Stimulated activated CD4-positive, alpha-beta T cell treated with anti-CD3 and anti-CD28 coated beads, Interleukin-1b, Interleukin-23, amount 100 ng/mL, for 48 hours (primary cell): ENCODE data around the gene CAMK4.
A peak's percentile ranks its signal among the peaks of the same experiment; 100 is the strongest.
"Not testable (repeated sequence)": the region's sequence is repeated elsewhere in the genome, so short reads cannot be mapped to it uniquely, and the experiment has no call there.

Experiments used
- DNase-seq: peaks from one replicate; pipeline ENCODE4 v3.0.0-alpha.2; 2020

Gene CAMK4

DNA sequence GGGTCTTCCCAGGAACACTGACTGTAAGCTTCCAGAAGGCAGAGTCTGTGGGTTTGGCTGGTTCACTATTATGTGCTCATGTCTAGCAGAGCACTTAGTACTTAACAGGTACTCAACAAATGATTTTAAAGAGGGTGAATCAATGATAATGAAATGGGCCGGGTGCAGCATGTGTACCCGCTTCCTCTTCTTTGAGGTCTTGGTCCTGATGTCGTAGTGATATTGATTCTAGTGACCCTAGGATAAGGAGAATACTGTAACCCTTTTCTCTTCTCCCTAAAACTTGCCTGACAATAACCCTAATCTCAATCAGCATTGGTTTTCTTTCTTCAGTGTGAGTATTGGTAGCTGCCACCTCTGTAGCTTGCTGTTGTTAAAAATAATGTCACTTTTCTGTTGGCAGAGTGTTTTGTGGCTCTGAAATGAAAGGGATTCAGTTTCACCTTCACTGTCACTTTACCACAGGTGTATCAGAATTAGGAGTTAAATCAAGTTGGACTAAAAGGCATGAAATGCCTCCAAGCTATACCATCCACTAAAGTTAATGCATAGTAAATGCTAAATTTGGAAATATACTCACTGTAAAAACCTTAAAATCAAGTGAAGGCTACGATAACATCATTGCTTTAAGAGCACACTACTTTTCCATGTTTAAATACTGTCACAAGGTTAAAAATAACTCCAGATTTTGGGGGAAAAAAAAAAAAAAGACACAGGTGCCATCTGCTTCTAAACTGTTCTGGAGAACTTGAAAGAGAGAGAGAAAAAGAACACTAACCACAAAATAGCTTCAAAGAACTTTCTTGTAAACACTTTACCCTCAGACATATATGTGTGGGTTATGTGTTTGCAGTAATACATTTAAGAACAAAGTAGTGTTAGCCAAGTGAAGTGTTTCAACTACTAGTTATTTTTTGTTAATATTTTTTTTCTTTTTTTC is 6.0 kb downstream of the CAMK4 start:
- no peak for DNase-seq

DNA sequence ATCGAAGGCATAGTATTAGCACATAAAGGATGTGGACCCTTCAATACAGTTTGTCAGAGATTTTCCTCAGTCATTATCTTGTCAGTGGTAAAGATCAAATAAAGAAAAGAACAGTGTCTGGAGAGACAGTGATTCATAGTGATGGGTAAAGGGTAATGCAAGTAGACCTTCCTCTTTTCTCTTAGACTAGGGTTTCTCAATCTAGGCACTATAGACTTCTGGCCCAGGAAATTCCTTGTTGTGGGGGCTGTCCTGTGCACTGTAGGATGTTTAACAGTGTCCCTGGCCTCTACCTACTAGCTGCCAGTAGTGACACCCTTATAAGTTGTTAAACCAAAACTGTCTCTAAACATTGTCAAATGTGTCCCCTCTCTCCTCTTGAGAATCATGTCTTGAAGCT is 6.9 kb downstream of the CAMK4 start:
- DNase-seq: no peak

DNA sequence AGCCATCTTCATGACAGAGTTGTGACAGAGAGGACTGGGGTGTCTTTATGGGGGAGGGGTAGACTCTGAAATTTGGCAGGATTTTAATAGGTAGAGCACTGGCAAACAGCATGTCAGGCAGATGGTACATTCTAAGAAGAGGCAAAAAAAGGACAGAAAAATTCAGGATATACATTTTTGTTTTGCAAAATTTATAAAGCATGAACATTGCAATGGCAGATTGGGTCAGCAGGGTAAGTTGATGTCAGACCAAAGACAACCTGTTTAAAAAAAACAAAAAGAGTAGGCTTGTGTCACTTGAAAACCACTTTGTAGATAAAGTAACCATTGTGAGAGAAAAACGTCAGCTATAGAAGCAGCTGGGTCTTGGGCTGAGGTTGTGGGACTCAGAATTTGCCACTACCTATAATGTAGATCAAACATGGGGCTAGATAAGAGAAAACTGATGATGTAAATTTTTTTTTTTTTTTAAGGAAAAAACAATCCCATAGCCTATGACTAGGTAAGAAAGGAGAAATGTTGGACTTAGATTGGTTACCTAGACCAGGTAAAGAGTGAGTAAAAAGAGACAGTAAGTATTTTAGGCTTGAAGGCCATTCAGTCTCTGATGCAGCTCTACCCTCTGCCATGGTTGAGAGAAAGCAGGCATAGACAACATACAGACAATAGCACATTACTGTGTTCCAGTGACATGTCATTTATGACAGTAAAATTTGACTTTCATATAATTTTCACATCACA is 8.3 kb downstream of the CAMK4 start:
- no peak for DNase-seq

DNA sequence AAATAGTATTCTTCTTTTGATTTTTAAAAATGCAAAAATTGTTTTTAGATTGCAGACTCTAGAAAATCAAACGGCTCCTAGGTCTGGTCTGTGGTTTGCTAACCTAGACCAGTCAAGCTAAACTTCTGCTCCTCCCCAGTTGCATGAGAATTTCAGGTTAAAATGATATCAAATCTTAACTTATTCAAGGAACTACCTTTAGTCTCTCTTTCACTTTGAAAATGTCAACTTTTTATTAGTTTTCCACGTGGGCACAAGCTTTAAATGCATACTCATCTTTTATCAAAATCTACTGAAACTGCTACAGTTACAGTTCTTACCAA is 8.8 kb downstream of the CAMK4 start:
- no peak for DNase-seq

DNA sequence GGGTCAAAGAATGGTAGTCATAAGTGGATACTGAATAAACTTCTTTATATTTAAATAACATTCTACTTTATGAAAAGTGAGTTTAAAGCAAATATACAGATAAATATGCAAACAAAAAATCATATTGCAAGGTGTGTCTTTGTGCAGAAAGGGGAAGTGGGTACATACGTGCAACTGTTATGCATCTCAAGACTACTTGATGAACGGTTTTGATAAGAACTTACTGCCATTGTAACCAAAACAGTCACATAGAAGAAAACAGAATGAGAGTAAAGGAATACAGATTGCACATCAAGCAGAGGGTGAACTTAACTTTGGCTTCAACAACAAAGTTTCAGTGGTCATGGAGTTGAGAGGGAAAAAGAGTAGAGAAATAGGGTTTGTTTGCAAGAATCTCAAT is 9.9 kb downstream of the CAMK4 start:
- no peak for DNase-seq

DNA sequence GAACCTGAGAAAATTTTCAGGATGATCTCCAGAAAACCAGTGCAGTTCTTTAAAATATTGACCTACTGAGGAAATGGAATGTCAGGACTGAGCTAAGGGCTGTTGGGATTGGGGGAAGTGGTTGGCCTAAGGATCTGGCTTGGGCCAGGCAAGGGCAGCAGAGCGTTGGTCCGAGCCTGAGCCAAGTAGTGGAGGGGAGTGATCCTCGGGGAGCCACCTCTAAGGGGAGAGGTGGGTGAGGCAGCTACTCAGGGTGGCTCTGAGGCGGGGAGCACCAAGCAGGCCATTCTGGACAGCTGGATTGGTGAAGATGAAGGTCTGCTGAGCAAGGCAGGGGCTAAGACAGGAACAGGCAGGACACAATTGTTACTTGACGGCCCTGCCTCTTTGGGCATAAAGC is 11.5 kb downstream of the CAMK4 start:
- DNase-seq: no peak

DNA sequence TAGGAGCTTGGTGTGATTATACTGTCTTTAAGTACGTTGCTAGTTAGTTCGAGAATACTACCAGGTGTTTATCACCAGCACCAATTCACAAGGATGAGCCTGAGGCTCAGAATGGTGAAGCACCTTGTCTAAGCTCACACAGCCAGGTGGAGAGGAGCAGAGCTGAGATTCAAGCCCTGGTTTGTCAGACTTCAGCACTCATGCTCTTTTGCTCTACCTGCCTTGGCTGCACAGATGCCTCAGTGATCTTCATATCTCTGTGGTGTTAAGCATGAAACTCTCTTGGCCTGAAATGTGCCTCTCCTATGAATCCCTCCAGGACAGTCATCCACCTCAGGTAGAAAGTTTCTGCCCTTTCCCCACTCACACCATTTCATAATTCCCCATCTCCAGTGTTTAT is 12.2 kb downstream of the CAMK4 start:
- DNase-seq: no peak

DNA sequence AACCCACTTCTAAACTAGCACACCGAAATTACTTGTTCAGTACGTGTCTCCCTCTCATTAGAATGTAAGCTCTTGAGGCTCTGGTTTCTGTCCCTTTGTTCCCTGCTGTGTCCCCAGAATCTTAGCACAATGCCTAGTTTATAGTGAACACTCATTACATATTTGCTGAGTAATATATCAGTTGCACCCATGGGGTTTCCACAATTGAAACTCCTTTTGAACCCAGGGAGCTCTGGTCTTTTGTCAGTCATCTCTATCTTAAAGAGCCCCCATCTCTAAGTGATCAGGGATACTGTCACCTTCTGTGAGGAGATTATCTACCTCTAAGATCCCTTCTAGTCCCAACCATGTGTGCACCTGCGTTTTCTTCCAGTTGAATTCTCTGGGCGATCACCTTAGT is 12.8 kb downstream of the CAMK4 start:
- no peak for DNase-seq

DNA sequence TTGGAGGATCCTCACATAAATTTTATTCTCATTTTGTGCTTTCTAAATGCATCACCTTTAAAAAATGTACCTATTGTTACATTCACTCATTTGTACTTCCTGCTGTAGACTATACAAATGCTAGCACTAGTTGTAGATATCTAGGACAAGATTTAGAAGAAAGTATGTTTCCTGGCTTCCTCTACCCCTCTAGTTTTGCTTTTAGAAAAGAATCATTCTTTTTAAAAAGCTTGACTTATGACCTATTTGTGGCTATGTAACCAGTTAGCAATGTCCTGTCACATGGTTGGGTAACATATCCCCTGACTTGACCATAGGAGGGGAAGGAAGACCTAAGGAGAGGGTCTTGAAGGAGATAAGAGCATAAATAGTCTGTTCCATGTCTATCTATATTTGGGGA is 13.3 kb downstream of the CAMK4 start:
- no peak for DNase-seq

DNA sequence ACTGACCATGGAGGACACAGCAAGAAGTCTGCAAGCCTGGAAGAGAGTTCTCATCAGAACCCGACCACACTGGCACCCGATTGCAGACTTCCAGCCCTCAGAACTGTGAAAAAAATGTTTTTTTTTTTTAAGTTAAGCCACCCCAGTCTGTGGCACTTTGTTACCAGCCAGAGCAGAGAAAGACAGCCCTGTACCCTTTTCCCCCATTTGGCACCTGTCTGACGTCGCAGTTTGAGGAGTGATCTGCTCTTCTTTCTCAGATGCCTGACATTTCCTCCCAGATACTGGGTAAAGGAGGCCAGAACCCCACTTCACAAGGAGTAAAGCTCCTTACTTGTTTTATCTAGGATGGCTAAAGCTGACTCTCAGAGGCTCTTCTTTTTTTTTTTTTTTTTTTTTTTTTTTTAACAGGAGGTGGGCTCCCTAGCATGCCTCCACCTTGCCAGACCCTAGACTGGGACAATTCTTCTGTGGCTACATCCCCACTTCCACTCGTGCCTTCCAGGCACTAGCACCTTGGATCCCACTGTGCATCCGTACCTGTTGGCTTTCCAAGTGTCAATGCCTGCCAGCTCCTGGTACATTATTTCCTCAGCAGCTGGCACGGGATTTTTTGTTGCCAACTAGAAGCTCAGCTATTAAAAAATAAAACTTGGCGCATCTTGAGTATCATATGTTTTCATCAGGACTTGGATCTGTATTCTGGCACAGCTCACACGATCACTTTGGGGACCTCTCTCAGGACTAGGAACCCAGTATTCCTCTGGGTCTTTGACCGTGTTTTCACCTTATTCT is 14.4 kb downstream of the CAMK4 start:
- DNase-seq: no peak

DNA sequence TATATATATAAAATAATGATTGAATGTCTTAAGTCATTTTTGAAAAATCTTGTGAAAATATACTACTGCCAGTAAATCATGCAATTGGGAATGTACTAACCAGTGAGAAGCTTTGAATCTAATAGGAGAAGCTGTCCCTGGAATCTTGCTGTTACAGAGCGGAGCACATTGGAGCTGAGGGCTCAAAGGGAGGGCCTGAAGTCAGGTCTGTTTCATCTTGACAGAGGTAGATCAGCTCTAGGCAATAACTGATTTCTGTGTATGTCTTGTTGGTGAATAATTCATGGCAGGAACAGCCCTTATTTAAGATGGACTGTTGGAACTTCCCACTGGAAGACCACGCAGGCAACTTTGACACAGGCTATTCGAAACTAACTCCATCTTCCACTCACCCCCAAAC is 17.5 kb downstream of the CAMK4 start:
- no peak for DNase-seq

DNA sequence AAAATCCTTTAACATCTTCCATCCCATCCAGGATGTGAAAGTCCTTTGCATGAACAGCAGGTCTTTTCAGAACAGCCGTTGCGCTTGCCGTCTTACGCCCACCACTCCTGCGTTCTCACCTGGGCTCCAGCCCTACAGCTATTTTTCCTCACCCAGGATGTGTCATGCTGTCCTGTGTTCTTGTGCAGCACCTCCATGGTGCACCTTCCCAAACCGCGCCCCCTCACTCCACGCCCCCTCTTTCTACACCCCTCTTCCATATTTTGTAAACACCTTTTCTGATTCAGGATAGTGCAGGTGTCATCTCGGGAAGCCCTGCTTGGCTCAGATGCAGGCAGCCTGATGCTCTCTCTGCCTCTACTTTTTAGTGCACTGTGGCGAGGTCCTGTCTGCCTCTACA is 18.4 kb downstream of the CAMK4 start:
- DNase-seq: no peak

DNA sequence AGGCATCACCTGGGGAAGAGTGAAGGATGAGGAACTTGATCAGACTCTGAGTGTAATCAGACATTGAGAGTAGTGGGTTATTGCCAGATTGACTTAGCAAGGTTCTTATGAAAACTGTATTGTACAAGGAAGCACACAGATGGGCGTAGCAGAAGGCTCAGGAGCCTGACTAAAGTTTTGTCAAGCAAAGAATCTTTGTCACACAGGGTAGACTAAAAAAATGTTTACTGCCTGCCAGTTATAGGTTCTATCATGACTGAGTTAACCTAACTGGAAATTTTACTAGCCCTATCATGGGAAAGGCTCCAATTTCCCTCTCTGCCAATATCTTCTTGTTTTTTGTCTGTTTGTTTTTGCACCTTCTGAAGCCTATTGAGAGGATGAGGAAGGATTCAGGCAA is 19.1 kb downstream of the CAMK4 start:
- DNase-seq: no peak

DNA sequence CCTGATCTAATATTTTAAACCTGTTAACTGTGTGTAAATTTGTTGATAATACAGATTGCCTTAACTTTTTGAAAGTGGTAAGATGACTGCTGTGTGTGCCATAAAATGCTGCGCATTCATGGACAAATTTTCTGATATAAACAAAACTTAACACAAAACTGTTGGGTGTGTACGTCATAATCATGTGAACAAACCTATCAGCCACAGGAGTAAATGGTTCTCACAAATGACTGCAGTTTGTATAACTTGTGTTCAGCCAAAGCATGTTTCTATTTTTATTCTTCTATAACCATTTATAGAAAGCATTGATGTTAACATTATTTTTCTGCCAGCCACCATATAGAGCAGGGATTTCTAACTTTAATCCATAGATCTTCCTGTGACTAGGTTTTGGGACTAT is 21.5 kb downstream of the CAMK4 start:
- no peak for DNase-seq

DNA sequence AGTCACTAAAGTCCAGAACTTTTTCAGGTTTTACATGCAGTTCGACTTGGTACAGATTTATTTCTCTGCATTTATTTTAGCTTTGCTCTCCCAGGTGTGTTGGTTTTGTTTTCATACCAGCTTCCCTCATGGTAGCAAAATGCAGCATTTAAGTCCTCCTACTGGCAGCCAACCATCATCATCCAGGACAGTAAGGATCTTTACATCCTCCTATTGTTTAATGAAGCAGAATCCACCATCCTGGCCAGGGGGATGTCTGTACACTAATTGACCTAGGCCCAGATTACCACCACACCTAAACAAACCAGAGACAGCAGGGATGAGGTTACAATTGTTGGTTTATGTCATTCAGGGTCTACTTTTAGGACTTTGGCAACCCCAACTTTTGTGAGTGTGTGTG is 22.3 kb downstream of the CAMK4 start:
- no peak for DNase-seq

DNA sequence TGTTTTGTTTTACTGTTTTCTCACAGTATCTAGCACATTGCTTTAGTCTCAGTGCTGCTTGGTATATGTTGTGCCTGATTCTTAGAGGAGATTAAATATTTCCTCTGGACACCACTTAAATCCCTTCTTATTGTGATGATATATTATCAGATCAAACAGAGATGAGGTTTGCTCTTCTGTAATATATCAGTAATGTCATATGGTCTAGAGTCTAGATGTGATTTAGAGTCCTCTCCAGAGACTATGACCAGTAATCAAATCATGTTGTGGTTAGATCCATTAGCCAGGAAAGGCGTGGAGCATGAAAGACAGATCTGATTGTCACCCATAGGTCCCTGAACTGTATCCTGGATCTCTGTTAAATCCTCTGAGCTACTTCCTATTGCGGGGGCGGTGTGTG is 24.4 kb downstream of the CAMK4 start:
- no peak for DNase-seq

DNA sequence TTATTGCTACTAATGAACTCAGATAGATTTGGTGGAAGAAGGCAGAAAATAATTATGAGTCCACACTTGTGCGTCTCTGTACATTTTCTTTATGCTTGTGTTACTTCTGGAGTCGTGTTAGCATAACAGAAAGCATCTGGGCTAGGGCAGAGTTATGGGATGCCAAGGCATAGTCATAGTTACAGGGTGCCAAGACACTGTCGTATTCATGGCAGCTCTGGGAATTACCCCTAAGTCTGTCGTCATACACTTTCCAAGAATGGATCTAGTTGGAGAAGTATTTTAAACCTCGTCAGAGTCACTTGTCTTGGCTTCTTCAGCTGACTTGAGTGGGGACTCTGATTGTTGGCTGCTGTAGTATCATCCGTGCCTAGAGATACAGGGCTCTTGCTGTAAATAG is 27.7 kb downstream of the CAMK4 start:
- DNase-seq: no peak

DNA sequence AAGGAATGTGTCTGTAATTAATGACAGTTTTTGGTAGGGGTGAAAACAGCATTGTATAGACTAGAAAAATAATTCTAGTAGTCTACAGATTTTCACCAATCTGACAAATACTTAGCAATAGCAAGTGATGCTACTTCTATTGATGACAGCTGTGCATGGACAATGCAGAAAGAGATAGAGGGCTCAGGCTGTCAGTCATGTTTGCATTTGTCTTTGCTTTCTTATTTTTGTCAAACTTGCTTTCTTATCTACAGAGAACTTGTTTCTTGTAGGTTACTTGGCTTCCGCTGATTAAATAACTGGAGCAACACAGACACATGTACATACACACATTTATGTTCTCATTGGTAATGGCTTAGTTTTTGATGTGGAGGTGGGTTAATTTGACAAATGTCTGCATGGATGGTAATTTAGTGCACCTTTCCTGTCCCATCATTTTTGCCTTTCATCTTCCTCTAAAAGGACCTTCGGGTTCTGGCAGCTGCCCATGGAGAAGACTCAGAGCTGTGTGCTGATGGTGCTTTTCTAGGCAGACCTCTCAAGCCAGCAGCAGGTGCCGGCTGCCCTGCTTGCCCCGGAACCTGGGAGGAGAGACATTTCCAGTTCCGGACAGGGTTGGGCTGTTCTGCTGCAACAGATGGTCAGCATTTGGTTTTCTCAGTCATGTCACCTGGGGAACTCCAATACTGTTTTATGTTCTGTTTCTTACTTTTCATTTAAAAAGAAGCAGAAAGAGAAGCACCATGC is 28.8 kb downstream of the CAMK4 start:
- DNase-seq: no peak

DNA sequence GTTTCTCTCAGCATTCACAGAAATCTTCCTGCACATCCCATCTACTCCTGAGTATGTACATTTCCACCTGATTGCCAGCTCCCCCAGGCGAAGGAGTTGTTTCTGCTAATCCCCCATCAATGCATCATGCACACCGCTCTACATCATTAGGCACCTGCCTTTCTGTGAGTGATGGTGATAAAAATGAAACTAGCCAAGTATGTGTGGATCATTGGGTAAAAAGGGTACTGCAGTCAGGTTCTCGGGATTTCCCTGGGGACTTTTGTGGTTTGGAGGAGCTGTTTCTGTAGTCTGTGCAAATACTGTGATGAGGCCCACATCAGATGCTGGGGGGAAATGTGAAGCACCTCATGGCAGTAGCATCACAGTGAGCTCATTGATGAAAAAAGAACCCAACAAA is 30.4 kb downstream of the CAMK4 start:
- DNase-seq: peak; percentile 87

DNA sequence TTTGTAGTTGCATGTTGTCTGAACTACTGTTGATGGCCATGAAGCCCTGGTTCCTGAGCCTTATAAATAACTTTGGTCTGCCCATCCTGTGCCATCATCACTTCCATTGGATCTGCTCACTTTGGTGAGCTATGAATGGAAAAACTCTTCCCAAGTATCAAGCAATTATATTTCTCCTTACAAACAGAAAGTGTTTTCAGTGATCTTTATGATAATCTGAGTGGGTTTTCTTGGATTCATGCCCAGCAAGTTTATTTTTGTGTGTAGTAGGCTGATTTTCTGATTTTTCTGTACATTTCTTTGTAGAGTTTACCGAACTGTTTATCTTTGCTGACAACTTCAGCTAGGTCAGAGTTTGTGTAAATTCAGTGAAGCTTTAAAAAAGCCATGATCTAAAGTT is 31.0 kb downstream of the CAMK4 start:
- no peak for DNase-seq

DNA sequence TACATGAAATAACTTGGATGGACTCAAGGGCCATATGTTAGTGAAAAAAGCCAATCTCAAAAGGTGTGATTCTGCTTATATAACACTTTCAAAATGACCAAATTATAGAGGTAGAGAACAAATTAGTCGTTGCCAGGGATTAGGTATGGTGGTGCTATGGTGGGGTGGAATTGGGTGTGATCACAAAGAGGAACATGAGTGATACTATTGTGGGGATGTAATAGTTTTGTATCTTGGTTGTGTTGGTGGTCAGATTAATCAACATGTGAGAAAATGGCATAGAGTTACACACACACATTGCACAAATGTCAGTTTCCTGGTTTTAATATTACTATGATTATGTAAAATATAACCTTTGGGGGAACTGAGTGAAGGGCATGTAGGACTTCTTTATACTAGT is 31.9 kb downstream of the CAMK4 start:
- DNase-seq: no peak

DNA sequence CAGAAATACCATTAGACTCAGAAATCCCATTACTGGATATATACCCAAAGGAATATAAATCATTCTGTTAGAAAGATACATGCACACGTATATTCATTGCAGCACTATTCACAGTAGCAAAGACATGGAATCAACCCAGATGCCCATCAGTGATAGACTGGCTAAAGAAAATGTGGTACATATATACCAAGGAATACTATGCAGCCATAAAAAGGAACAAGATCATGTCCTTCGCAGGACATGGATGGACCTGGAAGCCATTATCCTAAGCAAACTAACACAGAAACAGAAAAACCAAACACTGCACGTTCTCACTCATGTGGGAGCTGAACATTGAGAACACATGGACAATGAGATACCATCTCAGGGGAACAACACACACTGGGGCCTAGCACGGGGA is 33.4 kb downstream of the CAMK4 start:
- DNase-seq: not testable (repeated sequence)

DNA sequence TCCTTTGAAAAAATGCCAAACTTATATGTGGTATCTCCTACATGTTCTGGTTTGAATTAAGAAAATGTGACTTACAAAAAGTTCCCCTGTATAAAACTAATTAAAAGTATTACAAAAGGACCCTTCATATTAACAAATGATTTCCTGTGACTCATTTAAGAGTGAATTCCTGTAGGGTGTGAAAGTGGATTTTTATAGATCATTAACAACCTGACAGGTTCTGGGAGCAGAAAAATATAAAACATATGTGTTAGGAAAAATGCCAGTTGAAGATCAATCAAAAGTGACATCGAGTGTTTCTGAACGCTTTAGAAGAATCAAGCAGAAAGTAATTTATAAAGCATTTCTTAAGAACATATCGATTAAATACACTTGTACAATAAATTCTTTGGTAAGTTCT is 35.5 kb downstream of the CAMK4 start:
- no peak for DNase-seq
